Prostate gland (tissue), 2 donors: ENCODE data around the gene CFAP61. TPM values are rescaled to one million over a fixed set of nuclear protein-coding genes. Genes with fewer than 3 reads are reported as not detected.

ENCODE experiments used
- DNase-seq: peaks from one replicate; pipeline ENCODE4 v3.0.0-alpha.2; 2019; ENCODE audit warnings: low spot score
- H3K27ac ChIP-seq, 2 donors: fragments of 200-600 bp; sonication (generic); 2 replicates each; pipeline ENCODE4 v1.5.1; 2017 to 2019
- H3K27me3 ChIP-seq: fragments of 200-600 bp; sonication (generic); replicated peaks from 2 replicates; pipeline ENCODE4 v1.5.1; 2019; ENCODE audit not compliant: insufficient read depth
- H3K36me3 ChIP-seq, 2 donors: fragments of 200-600 bp; sonication (generic); 1 replicate in 1 of 2; 2 replicates in 1 of 2; pipeline versions ENCODE4 v1.5.1 to v1.8.1; 2017 to 2019
- H3K4me1 ChIP-seq: fragments of 200-600 bp; sonication (generic); replicated peaks from 2 replicates; pipeline ENCODE4 v1.5.1; 2019
- H3K4me3 ChIP-seq, 2 donors: fragments of 200-600 bp; sonication (generic); 2 replicates each; pipeline ENCODE4 v1.5.1; 2017 to 2019
- H3K9me3 ChIP-seq: fragments of 200-600 bp; sonication (generic); 2 replicates; pipeline ENCODE4 v1.5.1; 2017
- CTCF ChIP-seq, 4 experiments: fragments of 200-600 bp in 2 of 4; fragments of 450-650 bp in 2 of 4; sonication (generic) in 2 of 4; IDR thresholded peaks; 1 replicate in 3 of 4; 2 replicates in 1 of 4; pipeline ENCODE4 v1.5.1; 2016 to 2019; ENCODE audit warnings: antibody characterized with exemption in 4 of 4, mild to moderate bottlenecking in 2 of 4, moderate library complexity in 2 of 4
- POLR2A ChIP-seq: fragments of 450-650 bp; IDR thresholded peaks from one replicate; pipeline ENCODE4 v1.6.1; 2016; ENCODE audit warnings: antibody characterized with exemption, mild to moderate bottlenecking
- POLR2AphosphoS5 ChIP-seq: sonication (generic); formaldehyde crosslinking; IDR thresholded peaks from one replicate; pipeline ENCODE4 v1.6.1; 2017; ENCODE audit warnings: antibody characterized with exemption
- WGBS: methylation state at CpG from one replicate; pipeline ENCODE4 v1.1.5; 2018; 5-methylcytosine and 5-hydroxymethylcytosine counted together
- intact Hi-C: fragments of 100-400 bp; cut with DNase I; formaldehyde crosslinking; loops from one replicate; pipeline ENCODE4 v1.14.2; 2022
- total RNA-seq, 2 donors: library from RNA; depleted of rRNA; stranded (reverse); fragments of >200 nt; gene quantifications; one replicate each; pipeline ENCODE4 v1.1.0, GENCODE V29; 2016

The CFAP61 gene
- total RNA-seq, 2 donors from 2014 or later = 0.14 to 8.1 TPM

DNA sequence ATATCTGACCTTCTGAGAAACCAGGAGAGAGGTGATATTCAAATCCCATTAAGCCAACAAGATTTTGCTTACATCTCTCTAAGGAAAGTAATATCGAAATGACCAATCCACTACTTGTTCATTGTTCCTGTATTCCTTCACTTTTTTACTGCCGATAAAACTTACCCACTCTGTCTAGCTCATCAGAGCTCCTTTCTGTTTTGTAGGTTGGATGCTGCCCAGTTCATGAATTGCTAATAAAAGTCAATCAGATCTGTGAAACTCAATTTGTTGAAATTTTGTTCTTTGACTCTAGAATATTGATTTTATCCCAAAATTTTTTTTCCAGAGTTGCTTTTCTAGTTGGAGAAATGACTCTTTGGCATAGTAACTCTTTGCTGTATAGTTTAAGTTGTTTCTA lies 166.7 kb downstream of the CFAP61 start:
- no peak overlapping the region for H3K27ac ChIP-seq
- intact Hi-C loops = no loop called here
- no peaks in the 10 kb centered on the region for H3K9me3 ChIP-seq
- H3K4me1 ChIP-seq = no peaks in the 10 kb centered on the region
- WGBS = 96% methylated on average over 2 of the region's 2 CpGs
- TF ChIP-seq CTCF (IDR thresholded peaks at IDR 0.05) = no peak
- no peak for TF ChIP-seq POLR2A
- TF ChIP-seq POLR2AphosphoS5 = no peak
- H3K27me3 ChIP-seq = no peaks in the 10 kb centered on the region
- H3K4me3 ChIP-seq = no peak overlapping the region
- no peak for DNase-seq
- no peaks in the 10 kb centered on the region for H3K36me3 ChIP-seq

GRCh38 chr20:20220134-20220533 lies 167.8 kb downstream of the CFAP61 start:
- no peaks in the 10 kb centered on the region for H3K4me1 ChIP-seq
- 92% methylated on average over 5 of the region's 5 CpGs for WGBS
- H3K4me3 ChIP-seq = no peak overlapping the region
- no peaks in the 10 kb centered on the region for H3K27me3 ChIP-seq
- no peak overlapping the region for H3K27ac ChIP-seq
- no peaks in the 10 kb centered on the region for H3K9me3 ChIP-seq
- DNase-seq = no peak
- H3K36me3 ChIP-seq = no peaks in the 10 kb centered on the region
- no peak for TF ChIP-seq CTCF (IDR thresholded peaks at IDR 0.05)
- intact Hi-C loops = no loop called here

DNA sequence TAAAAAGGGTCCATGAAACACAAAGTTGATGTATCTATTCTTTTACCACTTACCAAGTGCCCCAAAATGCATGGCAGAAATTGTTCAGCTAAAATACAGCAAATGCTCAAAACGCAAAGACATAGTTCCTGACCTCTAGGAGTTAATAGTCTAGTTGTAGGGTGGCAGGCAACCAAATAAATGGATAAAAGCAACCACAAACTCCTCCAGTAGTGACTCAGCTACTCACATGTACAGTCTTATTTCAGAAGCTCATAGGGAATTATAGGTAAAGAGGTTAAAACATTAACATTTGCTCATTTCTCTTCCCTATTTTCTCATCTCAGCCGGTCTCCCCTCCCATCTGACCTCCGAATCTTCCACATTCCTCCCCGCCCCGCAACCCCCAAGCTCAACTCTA lies 171.6 kb downstream of the CFAP61 start:
- no peaks in the 10 kb centered on the region for H3K9me3 ChIP-seq
- H3K27me3 ChIP-seq = no peaks in the 10 kb centered on the region
- no peak for DNase-seq
- H3K4me1 ChIP-seq = no peaks in the 10 kb centered on the region
- WGBS = 92% methylated on average over 5 of the region's 5 CpGs
- TF ChIP-seq POLR2AphosphoS5 (no peak), POLR2A (no peak)
- no peak overlapping the region for H3K27ac ChIP-seq
- no peaks in the 10 kb centered on the region for H3K36me3 ChIP-seq
- no peak overlapping the region for H3K4me3 ChIP-seq
- intact Hi-C loops = no loop called here

DNA sequence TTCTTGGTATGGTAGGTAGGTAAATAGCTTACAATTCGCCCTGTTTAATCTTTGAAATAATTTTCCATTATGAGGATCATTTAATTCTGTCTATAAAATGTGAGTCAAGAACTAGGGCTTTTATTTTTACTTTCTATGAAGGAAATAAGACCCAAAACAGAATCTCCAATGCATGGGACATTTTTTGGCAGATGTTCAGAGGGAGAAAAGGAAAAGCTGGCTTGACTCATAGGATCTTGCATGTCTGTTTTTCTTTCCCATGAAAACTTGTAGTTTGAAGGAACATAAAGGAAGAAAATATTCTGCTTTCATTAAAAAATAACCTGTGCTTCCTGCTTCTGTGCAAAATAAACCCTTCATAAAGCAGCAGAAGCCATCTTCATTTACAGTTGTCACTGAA lies 172.5 kb downstream of the CFAP61 start:
- TF ChIP-seq POLR2A = no peak
- no peak for TF ChIP-seq CTCF (IDR thresholded peaks at IDR 0.05)
- TF ChIP-seq POLR2AphosphoS5 = no peak
- Histone ChIP-seq H3K4me1 (no peaks in the 10 kb centered on the region), H3K9me3 (no peaks in the 10 kb centered on the region), H3K27me3 (no peaks in the 10 kb centered on the region), H3K36me3 (no peaks in the 10 kb centered on the region), H3K4me3 (no peak overlapping the region), H3K27ac (no peak overlapping the region)
- 65% methylated on average over 1 of the region's 1 CpG for WGBS
- intact Hi-C loops = no loop called here
- no peak for DNase-seq

- DNase-seq = no peak
- no peaks in the 10 kb centered on the region for H3K27me3 ChIP-seq
- no peak for TF ChIP-seq POLR2AphosphoS5
- no peak for TF ChIP-seq CTCF (IDR thresholded peaks at IDR 0.05)
- TF ChIP-seq POLR2A = no peak
- intact Hi-C loops = no loop called here
- H3K4me3 ChIP-seq = no peak overlapping the region
- no peaks in the 10 kb centered on the region for H3K4me1 ChIP-seq
- H3K36me3 ChIP-seq = no peaks in the 10 kb centered on the region
- H3K27ac ChIP-seq = no peak overlapping the region
- 49% methylated on average over 6 of the region's 6 CpGs for WGBS
- no peaks in the 10 kb centered on the region for H3K9me3 ChIP-seq
Observed at GRCh38 chr20:20225325-20226043, 173.2 kb downstream of the CFAP61 start.
